ENCODE data around the gene SH3RF3. TPM values are rescaled to one million over a fixed set of nuclear protein-coding genes. Genes with fewer than 3 reads are reported as not detected.

SH3RF3 gene
- total and polyA plus RNA-seq, 12 donors, result 0.72 to 19.1 (median 12.2) TPM

DNA sequence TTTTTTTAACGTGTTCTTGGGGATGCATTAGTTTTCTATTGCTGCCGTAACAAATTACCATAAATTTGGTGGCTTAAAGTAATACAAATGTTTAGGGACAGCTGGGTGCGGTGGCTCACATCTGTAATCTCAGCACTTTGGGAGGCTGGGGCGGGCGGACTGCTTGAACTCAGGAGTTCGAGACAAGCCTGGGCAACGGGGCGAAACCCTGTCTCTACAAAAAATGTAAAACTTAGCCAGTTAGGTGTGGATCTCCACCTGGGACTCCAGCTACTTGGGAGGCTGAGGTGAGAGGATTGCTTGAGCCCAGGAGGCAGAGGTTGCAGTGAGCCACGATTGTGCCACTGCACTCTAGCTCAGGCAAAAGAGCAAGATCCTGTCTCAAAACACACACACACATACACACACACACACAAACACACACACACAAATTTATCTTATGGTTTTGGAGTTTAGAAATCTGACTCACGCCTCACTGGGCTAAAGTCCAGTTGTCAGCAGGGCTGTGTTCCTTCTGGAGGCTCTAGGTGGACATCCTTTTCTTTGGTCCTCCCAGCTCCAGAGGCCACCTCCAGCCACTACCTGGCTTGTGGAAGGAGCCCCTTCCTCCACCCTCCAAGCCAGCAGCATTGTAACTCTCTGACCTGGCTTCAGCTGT is 408.7 kb downstream of the SH3RF3 start:
- no peaks in the 10 kb centered on the region for H3K9me3 ChIP-seq (replicated peaks in 1 of 3)
- DNase-seq, result peak in 1 of 7 donors; percentile 33

DNA sequence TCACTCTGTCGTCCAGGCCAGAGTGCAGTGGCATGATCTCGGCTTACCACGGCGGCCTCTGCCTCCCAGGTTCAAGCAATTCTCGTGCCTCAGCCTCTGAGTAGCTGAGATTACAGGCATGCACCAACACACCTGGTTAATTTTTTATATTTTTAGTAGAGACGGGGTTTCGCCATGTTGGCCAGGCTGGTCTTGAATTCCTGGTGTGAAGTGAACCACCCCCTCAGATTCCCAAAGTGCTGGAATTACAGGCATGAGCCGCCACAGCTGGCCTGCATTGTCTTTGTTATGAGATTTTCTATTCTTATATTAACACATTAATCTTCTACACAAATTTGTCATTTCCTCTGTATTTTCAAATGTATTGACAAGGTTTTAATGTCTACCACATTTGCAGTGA is 409.5 kb downstream of the SH3RF3 start:
- Histone ChIP-seq H3K4me1 (replicated peaks in 1 of 2) (no peaks in the 10 kb centered on the region), H3K27me3 (no peaks in the 10 kb centered on the region), H3K4me3 (no peak overlapping the region), H3K36me3 (replicated peaks in 1 of 2) (no peaks in the 10 kb centered on the region), H3K27ac (no peak overlapping the region), H3K9me3 (replicated peaks in 1 of 3) (no peaks in the 10 kb centered on the region)
- DNase-seq, result no peak
- WGBS, 4 donors, result 76 to 82% (median 81%) methylated on average over 8 of the region's 8 CpGs
- TF ChIP-seq, protein P1, sequence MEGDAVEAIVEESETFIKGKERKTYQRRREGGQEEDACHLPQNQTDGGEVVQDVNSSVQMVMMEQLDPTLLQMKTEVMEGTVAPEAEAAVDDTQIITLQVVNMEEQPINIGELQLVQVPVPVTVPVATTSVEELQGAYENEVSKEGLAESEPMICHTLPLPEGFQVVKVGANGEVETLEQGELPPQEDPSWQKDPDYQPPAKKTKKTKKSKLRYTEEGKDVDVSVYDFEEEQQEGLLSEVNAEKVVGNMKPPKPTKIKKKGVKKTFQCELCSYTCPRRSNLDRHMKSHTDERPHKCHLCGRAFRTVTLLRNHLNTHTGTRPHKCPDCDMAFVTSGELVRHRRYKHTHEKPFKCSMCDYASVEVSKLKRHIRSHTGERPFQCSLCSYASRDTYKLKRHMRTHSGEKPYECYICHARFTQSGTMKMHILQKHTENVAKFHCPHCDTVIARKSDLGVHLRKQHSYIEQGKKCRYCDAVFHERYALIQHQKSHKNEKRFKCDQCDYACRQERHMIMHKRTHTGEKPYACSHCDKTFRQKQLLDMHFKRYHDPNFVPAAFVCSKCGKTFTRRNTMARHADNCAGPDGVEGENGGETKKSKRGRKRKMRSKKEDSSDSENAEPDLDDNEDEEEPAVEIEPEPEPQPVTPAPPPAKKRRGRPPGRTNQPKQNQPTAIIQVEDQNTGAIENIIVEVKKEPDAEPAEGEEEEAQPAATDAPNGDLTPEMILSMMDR (IDR thresholded peaks at IDR 0.05), result no peak
- TF ChIP-seq POLR2A (IDR thresholded peaks at IDR 0.05), result no peak
- intact Hi-C loops (cut with DNase I), result no loop called here

More for the DNA sequence above, 408.7 kb downstream of the SH3RF3 start:
- Histone ChIP-seq H3K4me1 (replicated peaks in 1 of 2) (no peaks in the 10 kb centered on the region), H3K27ac (no peak overlapping the region), H3K36me3 (replicated peaks in 1 of 2) (no peaks in the 10 kb centered on the region), H3K27me3 (no peaks in the 10 kb centered on the region), H3K4me3 (no peak overlapping the region)
- intact Hi-C loops (cut with DNase I), result no loop called here
- 80 to 83% (median 81%) methylated on average over 10 of the region's 10 CpGs for WGBS, 4 donors
- no peak for TF ChIP-seq POLR2A (IDR thresholded peaks at IDR 0.05)
- TF ChIP-seq, protein P1 (IDR thresholded peaks at IDR 0.05), result no peak

DNA sequence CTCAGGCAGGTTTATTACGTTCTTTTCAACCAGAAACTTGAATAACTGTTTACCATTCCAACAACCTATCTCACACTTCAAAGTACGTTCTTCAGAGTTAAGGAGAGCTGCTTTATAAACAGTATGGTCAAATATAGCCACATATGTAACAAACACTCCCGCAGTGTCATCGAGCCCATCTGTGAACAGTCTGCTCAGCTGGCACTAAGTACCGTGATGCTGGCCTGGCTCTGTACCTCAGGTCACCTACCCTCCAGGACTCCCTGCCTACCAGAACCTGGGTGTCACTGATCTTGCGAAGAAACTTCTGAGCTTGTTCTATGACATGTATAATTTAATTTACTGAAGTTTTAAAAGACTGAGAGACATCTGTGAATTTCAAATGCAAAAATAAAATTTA is 413.4 kb downstream of the SH3RF3 start:
- WGBS, 4 donors, result 79 to 96% (median 93%) methylated on average over 6 of the region's 6 CpGs
- H3K9me3 ChIP-seq (replicated peaks in 1 of 3), result no peaks in the 10 kb centered on the region
- intact Hi-C loops (cut with DNase I), result loop anchor here in 1 of 2 donors (10.0 kb wide), 1 partner anchor 172 kb away; no protein-coding TSS in a partner anchor
- no peak overlapping the region for H3K27ac ChIP-seq
- no peaks in the 10 kb centered on the region for H3K27me3 ChIP-seq
- no peak for DNase-seq
- TF ChIP-seq POLR2A (IDR thresholded peaks at IDR 0.05), result no peak
- TF ChIP-seq, protein P1 (IDR thresholded peaks at IDR 0.05), result no peak
- no peak overlapping the region for H3K4me3 ChIP-seq
- H3K4me1 ChIP-seq (replicated peaks in 1 of 2), result no peaks in the 10 kb centered on the region
- no peaks in the 10 kb centered on the region for H3K36me3 ChIP-seq (replicated peaks in 1 of 2)

DNA sequence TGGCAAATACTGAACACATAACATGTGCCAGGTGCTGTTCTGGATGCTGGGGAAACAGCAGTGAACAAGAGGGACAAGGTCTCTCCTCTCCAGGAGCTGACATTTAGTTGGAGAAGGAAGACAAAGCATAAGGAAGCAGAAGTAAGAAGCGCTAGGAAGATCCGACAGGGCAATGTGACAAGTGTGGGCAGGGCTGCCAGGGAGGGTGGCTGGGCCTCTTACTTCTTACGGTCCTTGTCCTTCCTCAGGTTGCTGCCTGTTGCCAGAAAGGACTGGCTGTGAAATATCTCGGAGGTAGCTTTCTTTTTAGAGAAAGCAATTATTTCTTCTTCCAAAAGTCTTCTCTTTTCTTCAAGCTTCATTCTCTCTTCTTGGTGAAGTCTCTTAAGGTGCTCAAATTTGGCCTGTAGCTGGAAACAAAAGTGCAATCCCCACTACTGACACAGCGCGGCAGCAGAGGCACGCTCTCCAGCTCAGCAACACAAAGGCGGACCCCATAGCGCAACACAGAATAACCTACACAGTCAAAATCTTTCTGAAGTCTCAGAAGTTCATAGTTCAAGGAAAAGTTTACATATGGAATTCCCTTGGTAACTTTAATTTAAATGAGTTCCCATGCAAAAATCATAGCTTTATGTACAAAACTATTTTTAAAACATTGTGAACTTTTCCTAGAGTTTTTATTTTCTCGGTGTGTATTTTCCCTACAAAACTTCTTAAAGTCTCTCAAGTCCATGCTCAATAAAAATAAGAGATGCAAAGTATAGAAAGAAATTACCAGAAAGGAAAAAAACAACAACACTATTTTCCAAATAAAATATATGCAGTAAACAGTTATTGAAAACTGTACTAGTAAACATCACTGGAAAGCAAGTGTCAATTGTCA is 417.1 kb downstream of the SH3RF3 start:
- Histone ChIP-seq H3K27ac (no peak overlapping the region), H3K27me3 (no peaks in the 10 kb centered on the region), H3K4me1 (replicated peaks in 1 of 2) (no peaks in the 10 kb centered on the region), H3K36me3 (replicated peaks in 1 of 2) (no peaks in the 10 kb centered on the region), H3K9me3 (replicated peaks in 1 of 3) (no peaks in the 10 kb centered on the region), H3K4me3 (no peak overlapping the region)
- WGBS, 4 donors, result 32 to 36% (median 34%) methylated on average over 10 of the region's 10 CpGs
- TF ChIP-seq POLR2A (IDR thresholded peaks at IDR 0.05), result no peak
- TF ChIP-seq, protein P1 (IDR thresholded peaks at IDR 0.05), result peak; percentile 87 to 98 (median 96)
- intact Hi-C loops (cut with DNase I), result loop anchor here (5.0 to 10.0 kb wide), 3 partner anchors 169 to 186 kb away; no protein-coding TSS in a partner anchor
- DNase-seq, result peak; percentile 40 to 85 (median 65)

All from adrenal gland (tissue), 12 donors.